ENCODE data around the gene EIF4E2. TPM values are rescaled to one million over a fixed set of nuclear protein-coding genes. Genes with fewer than 3 reads are reported as not detected.

The EIF4E2 gene
- total and polyA plus RNA-seq, 2 of the 4 experiments (the other 2 are of a cell fraction) = 52.1 to 105 TPM

- no peak within 1 kb of the TSS for H3K4me3 ChIP-seq (ENCODE audit: insufficient read depth, low read depth, low read length)
- intact Hi-C loops (cut with micrococcal nuclease) = no loop called here
- dilution Hi-C loops (cut with HindIII; ENCODE audit: low sequenced_read_pairs, unreplicated experiment) = no loop called here
- H2BK20ac ChIP-seq (ENCODE audit: low read depth, low read length) = no peak within 1 kb of the TSS
- H3K4ac ChIP-seq (ENCODE audit: low read depth, low read length) = no peak within 1 kb of the TSS
- no peaks in the 10 kb centered on the region for H3K36me3 ChIP-seq (ENCODE audit: control insufficient read depth, insufficient read depth, low read length)
- no peak within 1 kb of the TSS for H3K23ac ChIP-seq (ENCODE audit: low read depth, low read length)
- 54% methylated on average over 2 of the region's 19 CpGs; no CpG with 5 or more reads in 1 of the 2 experiments for WGBS, 2 experiments (ENCODE audit: extremely low coverage in 2 of 2, insufficient read length in 1 of 2)
- no peak for ATAC-seq (ENCODE audit: low read depth)
- H4K8ac ChIP-seq (ENCODE audit: low read depth in 2 of 2, low read length in 2 of 2) = no peak within 1 kb of the TSS
- no peak within 1 kb of the TSS for H3K14ac ChIP-seq (replicated peaks; ENCODE audit: low read depth, low read length)
- no peak for DNase-seq
- H3K9me1 ChIP-seq (ENCODE audit: insufficient read depth, low read length) = no peaks in the 10 kb centered on the region
- no peak within 1 kb of the TSS for H4K5ac ChIP-seq (ENCODE audit: low read depth, low read length)
- no peaks in the 10 kb centered on the region for H3K4me1 ChIP-seq (ENCODE audit: control insufficient read depth, insufficient read depth, low read length)
- no peak within 1 kb of the TSS for H2BK120ac ChIP-seq (ENCODE audit: low read depth, low read length)
- H2AK9ac ChIP-seq (replicated peaks; ENCODE audit: low read depth, low read length, poor library complexity) = no peak within 1 kb of the TSS
- H3K79me1 ChIP-seq (ENCODE audit: low read depth in 1 of 2, low read length in 2 of 2) = no peaks in the 10 kb centered on the region
- H2BK15ac ChIP-seq (ENCODE audit: low read depth, low read length) = no peak within 1 kb of the TSS
- in situ Hi-C loops (cut with MboI; ENCODE audit: low sequenced_read_pairs) = no loop called here
- H4K20me1 ChIP-seq (ENCODE audit: insufficient read depth, low read length) = no peaks in the 10 kb centered on the region
- no peak within 1 kb of the TSS for H3K4me2 ChIP-seq (ENCODE audit: low read depth, low read length)
- CTCF ChIA-PET = no interaction called here
- H2AFZ ChIP-seq (replicated peaks; ENCODE audit: low read length, poor library complexity) = no peak within 1 kb of the TSS
- no peak within 1 kb of the TSS for H3K27ac ChIP-seq (ENCODE audit: insufficient read depth, low read length)
- BruUV-seq (replicated peaks) = no TSS peak
- H3K9ac ChIP-seq (ENCODE audit: low read depth, low read length) = no peak within 1 kb of the TSS
- no peak within 1 kb of the TSS for H2BK5ac ChIP-seq (ENCODE audit: low read depth, low read length, poor library complexity, severe bottlenecking)
- no peak within 1 kb of the TSS for H3K18ac ChIP-seq (ENCODE audit: low read depth, low read length)
- H3K9me3 ChIP-seq (ENCODE audit: control insufficient read depth, insufficient read depth, low read length) = no peaks in the 10 kb centered on the region
- H2AK5ac ChIP-seq (ENCODE audit: low read depth, low read length) = no peak within 1 kb of the TSS
- peaks cover 72% of the 10 kb centered on the region for H3K27me3 ChIP-seq (ENCODE audit: control insufficient read depth, insufficient read depth, low read length)
- H3K56ac ChIP-seq (ENCODE audit: extremely low read depth, insufficient read depth, low read length) = no peak within 1 kb of the TSS
- no peak within 1 kb of the TSS for H4K91ac ChIP-seq (ENCODE audit: insufficient read depth, low read depth, low read length)
- POLR2A ChIA-PET (ENCODE audit: unreplicated experiment) = no interaction called here
- TF ChIP-seq POLR2A (IDR thresholded peaks at IDR 0.05; ENCODE audit: low read depth, low read length) (no peak), SMC3 (IDR thresholded peaks at IDR 0.05; ENCODE audit: low read depth, low read length) (no peak), USF2 (IDR thresholded peaks at IDR 0.05; ENCODE audit: low read depth, low read length) (no peak), CTCF (conservative IDR thresholded peaks at IDR 0.05; ENCODE audit: low read depth, low read length) (no peak), MAZ (IDR thresholded peaks at IDR 0.05; ENCODE audit: borderline replicate concordance, low read depth, low read length) (no peak), BHLHE40 (IDR thresholded peaks at IDR 0.05; ENCODE audit: low read depth, low read length) (no peak), RCOR1 (IDR thresholded peaks at IDR 0.05; ENCODE audit: insufficient replicate concordance, low read length) (no peak), FOS (IDR thresholded peaks at IDR 0.05; ENCODE audit: low read depth, low read length) (no peak), CHD1 (IDR thresholded peaks at IDR 0.05; ENCODE audit: low read depth, low read length) (no peak), MXI1 (IDR thresholded peaks at IDR 0.05; ENCODE audit: borderline replicate concordance, low read depth, low read length) (no peak), MAFK (IDR thresholded peaks at IDR 0.05; ENCODE audit: low read depth, low read length) (no peak), CEBPB (IDR thresholded peaks at IDR 0.05; ENCODE audit: low read depth, low read length) (no peak), RFX5 (IDR thresholded peaks at IDR 0.05; ENCODE audit: low read depth, low read length) (no peak), RAD21 (IDR thresholded peaks at IDR 0.05; ENCODE audit: low read length) (no peak)
- TF ChIP-seq, protein P1, sequence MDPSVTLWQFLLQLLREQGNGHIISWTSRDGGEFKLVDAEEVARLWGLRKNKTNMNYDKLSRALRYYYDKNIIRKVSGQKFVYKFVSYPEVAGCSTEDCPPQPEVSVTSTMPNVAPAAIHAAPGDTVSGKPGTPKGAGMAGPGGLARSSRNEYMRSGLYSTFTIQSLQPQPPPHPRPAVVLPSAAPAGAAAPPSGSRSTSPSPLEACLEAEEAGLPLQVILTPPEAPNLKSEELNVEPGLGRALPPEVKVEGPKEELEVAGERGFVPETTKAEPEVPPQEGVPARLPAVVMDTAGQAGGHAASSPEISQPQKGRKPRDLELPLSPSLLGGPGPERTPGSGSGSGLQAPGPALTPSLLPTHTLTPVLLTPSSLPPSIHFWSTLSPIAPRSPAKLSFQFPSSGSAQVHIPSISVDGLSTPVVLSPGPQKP (IDR thresholded peaks at IDR 0.05; ENCODE audit: borderline replicate concordance, low read depth, low read length) = no peak
Measured at GRCh38 chr2:232519581-232520438, 30.7 kb upstream of the EIF4E2 start, which contains the start of gene PRSS56. TSS of gene PRSS56 (plus strand) at chr2:232520388. CDS start at chr2:232520599, 211 bp downstream.

Data from IMR-90 (cell line).